Testis (tissue), 2 donors: ENCODE results near the gene NFKBIE.

Source experiments
- POLR2A ChIP-seq: fragments of 450-650 bp; IDR thresholded peaks from one replicate; pipeline ENCODE4 v1.6.1; 2017; ENCODE audit warnings: antibody characterized with exemption, mild to moderate bottlenecking, moderate library complexity
- TF ChIP-seq, protein P1 (sequence below), 3 experiments: fragments of 450-650 bp in 2 of 3; fragments of 200-600 bp in 1 of 3; sonication (generic) in 1 of 3; IDR thresholded peaks; one replicate each; pipeline ENCODE4 v1.5.1; 2016 to 2019; ENCODE audit warnings: antibody characterized with exemption in 3 of 3, mild to moderate bottlenecking in 2 of 3, moderate library complexity in 1 of 3

DNA sequence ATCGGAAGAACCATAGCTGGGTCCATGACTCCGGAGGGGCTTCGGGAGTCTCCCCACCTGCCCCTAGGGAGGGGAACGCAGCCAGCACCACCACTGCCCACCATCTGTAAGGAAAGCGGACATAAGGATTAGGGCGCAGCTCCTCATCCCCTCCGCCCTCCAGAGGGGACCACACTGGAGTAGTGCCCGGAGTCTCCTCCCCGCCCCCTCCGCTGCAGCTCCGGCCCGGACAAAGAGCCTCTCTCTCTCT is 8.7 kb downstream of the NFKBIE start:
- TF ChIP-seq POLR2A, result no peak
- TF ChIP-seq, protein P1, sequence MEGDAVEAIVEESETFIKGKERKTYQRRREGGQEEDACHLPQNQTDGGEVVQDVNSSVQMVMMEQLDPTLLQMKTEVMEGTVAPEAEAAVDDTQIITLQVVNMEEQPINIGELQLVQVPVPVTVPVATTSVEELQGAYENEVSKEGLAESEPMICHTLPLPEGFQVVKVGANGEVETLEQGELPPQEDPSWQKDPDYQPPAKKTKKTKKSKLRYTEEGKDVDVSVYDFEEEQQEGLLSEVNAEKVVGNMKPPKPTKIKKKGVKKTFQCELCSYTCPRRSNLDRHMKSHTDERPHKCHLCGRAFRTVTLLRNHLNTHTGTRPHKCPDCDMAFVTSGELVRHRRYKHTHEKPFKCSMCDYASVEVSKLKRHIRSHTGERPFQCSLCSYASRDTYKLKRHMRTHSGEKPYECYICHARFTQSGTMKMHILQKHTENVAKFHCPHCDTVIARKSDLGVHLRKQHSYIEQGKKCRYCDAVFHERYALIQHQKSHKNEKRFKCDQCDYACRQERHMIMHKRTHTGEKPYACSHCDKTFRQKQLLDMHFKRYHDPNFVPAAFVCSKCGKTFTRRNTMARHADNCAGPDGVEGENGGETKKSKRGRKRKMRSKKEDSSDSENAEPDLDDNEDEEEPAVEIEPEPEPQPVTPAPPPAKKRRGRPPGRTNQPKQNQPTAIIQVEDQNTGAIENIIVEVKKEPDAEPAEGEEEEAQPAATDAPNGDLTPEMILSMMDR (IDR thresholded peaks at IDR 0.05), result no peak
